Natural killer cell treated with Interleukin-12 subunit alpha and Interleukin-12 subunit beta and Interleukin-15 and Interleukin-18, amount 100 ng/mL, for 72 hours (primary cell): ENCODE measurements around the gene ABI1. TPM values are rescaled to one million over a fixed set of nuclear protein-coding genes. Genes with fewer than 3 reads are reported as not detected.

Experiments
- ATAC-seq, 2 donors: fragments of 150-1000 bp; cut with Tn5 transposase in 1 of 2; sonication (Bioruptor Pico), chemical (Tn5 transposase) in 1 of 2; 2 replicates each; pipeline ENCODE4 v1.10.0; 2021
- DNase-seq: peaks from one replicate; pipeline ENCODE4 v3.0.0; 2022; ENCODE audit warnings: low spot score
- H3K27ac Mint-ChIP-seq, 2 donors: 1 replicate in 1 of 2; 2 replicates in 1 of 2; pipeline ENCODE4 v1.8.0; 2022; ENCODE audit warnings: mixed read lengths in 2 of 2, mild to moderate bottlenecking in 1 of 2, moderate library complexity in 1 of 2
- H3K27me3 Mint-ChIP-seq, 2 donors: 1 replicate in 1 of 2; 2 replicates in 1 of 2; pipeline ENCODE4 v1.8.0; 2022; ENCODE audit warnings: mixed read lengths in 2 of 2
- H3K36me3 Mint-ChIP-seq: one replicate; pipeline ENCODE4 v1.8.0; 2022; ENCODE audit warnings: mixed read lengths
- H3K4me1 Mint-ChIP-seq, 2 donors: 1 replicate in 1 of 2; 2 replicates in 1 of 2; pipeline ENCODE4 v1.8.0; 2022; ENCODE audit warnings: low read depth in 2 of 2, mixed read lengths in 2 of 2, mild to moderate bottlenecking in 1 of 2
- H3K4me3 Mint-ChIP-seq: one replicate; pipeline ENCODE4 v1.8.0; 2022; ENCODE audit warnings: mixed read lengths
- H3K9me3 Mint-ChIP-seq: 2 replicates; pipeline ENCODE4 v1.8.0; 2022; ENCODE audit warnings: mixed read lengths
- total RNA-seq, 2 donors: library from RNA; stranded (reverse); gene quantifications; one replicate each; pipeline ENCODE4 v1.2.3, GENCODE V29; 2022

Gene ABI1
- total RNA-seq, 2 donors from 2014 or later = 42.1 to 66.7 TPM

DNA sequence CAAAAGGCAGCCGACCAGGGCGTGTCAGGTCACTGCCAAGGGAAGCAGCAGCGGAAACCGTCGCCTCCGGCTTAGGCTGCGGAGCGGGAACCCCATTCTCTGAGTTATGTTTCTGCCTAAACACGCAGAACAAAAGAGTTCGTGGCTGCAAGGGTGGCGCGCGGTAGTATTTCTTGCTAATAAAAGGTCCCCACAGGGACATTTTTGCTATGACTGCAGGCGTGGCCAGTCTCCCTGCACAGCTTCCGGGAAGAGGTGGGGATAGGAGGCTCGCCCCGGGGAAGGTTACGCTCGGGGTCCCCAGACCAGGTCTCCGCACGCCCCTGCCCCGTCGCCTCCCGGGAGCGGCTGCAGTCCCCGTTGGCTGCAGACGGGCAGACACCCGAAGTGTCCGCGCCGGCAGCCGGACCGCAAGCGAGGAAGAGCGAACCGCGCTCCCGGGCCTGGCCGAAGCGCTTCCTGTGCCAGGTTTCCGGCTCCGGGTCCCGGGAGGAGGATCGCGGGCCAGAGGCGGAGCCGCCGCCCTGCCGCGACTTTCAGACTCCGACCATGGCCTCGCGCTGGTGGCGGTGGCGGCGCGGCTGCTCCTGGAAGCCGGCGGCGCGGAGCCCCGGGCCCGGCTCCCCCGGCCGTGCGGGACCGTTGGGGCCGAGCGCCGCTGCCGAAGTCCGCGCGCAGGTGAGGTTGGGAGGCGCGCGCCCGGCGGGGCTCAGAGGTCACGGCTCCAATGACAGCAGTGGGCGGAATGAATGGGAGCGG is 163.4 kb downstream of the ABI1 start, which contains the start of gene PDSS1:
Gene PDSS1 (plus strand): TSS at position 539 of the 759 bp plus-strand sequence. CDS start 11 bp downstream, at position 550.
- Mint-ChIP-seq H3K27ac (peak within 1 kb of the TSS; percentile 88 to 94), H3K4me3 (peak within 1 kb of the TSS; percentile 97), H3K36me3 (peaks cover 9% of the 10 kb centered on the region), H3K4me1 (peaks cover 16 to 24% of the 10 kb centered on the region in 2 donors), H3K9me3 (no peaks in the 10 kb centered on the region), H3K27me3 (no peaks in the 10 kb centered on the region)
- ATAC-seq (peak; percentile 87 to 91), DNase-seq (peak; percentile 82)

- peaks cover 6% of the 10 kb centered on the region for H3K36me3 Mint-ChIP-seq
Observed at GRCh38 chr10:26696786-26697162, 164.0 kb downstream of the ABI1 start.

More at GRCh38 chr10:26696786-26697162, 164.0 kb downstream of the ABI1 start:
- Mint-ChIP-seq H3K4me3 (peak overlapping the region; percentile 97), H3K27me3 (peaks cover 2 to 4% of the 10 kb centered on the region in 2 donors), H3K27ac (peak overlapping the region; percentile 88 to 94), H3K9me3 (no peaks in the 10 kb centered on the region), H3K4me1 (peaks cover 16 to 24% of the 10 kb centered on the region in 2 donors)
- no peak for DNase-seq
- ATAC-seq = peak; percentile 8 to 52

Other genes with a start within 250 kb of the ABI1 start
- gene PDSS1, start 163.3 kb downstream of the ABI1 start, total RNA-seq = 10 to 100 TPM; 14.0 to 31.3 TPM
- 10 to 100 TPM in 1 of 2 donors, 1 to 10 TPM in 1; 6.0 to 14.2 TPM for gene ANKRD26, start 239.5 kb upstream of the ABI1 start, total RNA-seq